ENCODE results near the gene EYS.

Gene EYS

GRCh38 chr6:63708631-63709030, 1998.4 kb downstream of the EYS start:
- TF ChIP-seq CTCF (IDR thresholded peaks at IDR 0.05; ENCODE audit: extremely low read depth, missing control alignments), result no peak
- no peak for DNase-seq (ENCODE audit: low spot score)

GRCh38 chr6:63706630-63707029, 2000.4 kb downstream of the EYS start:
- TF ChIP-seq CTCF (IDR thresholded peaks at IDR 0.05; ENCODE audit: extremely low read depth, missing control alignments), result no peak
- no peak for DNase-seq (ENCODE audit: low spot score)

- no peak for TF ChIP-seq CTCF (IDR thresholded peaks at IDR 0.05; ENCODE audit: extremely low read depth, missing control alignments)
- no peak for DNase-seq (ENCODE audit: low spot score)
These were observed 2001.3 kb downstream of the EYS start for GRCh38 chr6:63705707-63706106.

GRCh38 chr6:63690221-63690620, 2016.8 kb downstream of the EYS start:
- TF ChIP-seq CTCF (IDR thresholded peaks at IDR 0.05; ENCODE audit: extremely low read depth, missing control alignments), result no peak
- DNase-seq (ENCODE audit: low spot score), result no peak

GRCh38 chr6:63689421-63689820, 2017.6 kb downstream of the EYS start:
- DNase-seq (ENCODE audit: low spot score), result no peak
- no peak for TF ChIP-seq CTCF (IDR thresholded peaks at IDR 0.05; ENCODE audit: extremely low read depth, missing control alignments)

GRCh38 chr6:63685446-63686379, 2021.3 kb downstream of the EYS start:
- DNase-seq (ENCODE audit: low spot score), result peak; percentile 46
- TF ChIP-seq CTCF (IDR thresholded peaks at IDR 0.05; ENCODE audit: extremely low read depth, missing control alignments), result no peak

- no peak for DNase-seq (ENCODE audit: low spot score)
- TF ChIP-seq CTCF (IDR thresholded peaks at IDR 0.05; ENCODE audit: extremely low read depth, missing control alignments), result no peak
These were observed 2023.9 kb downstream of the EYS start for GRCh38 chr6:63683071-63683603.

Measured in GM20000 (cell line).